HEK293 (cell line): Measurements from ENCODE around the gene TBPL1.

Source experiments
- CTCF ChIA-PET: fragments of 350-600 bp; formaldehyde crosslinking; extraction: SDS; loops from one replicate; lab custom pipeline; 2021; ENCODE audit warnings: antibody characterized with exemption; lab: Yijun Ruan, JAX
- POLR2A ChIA-PET: fragments of 300-600 bp; formaldehyde crosslinking; extraction: SDS; loops from one replicate; lab custom pipeline; 2020; ENCODE audit warnings: antibody characterized with exemption, inconsistent platforms; lab: Yijun Ruan, JAX
- H3K27ac ChIP-seq: fragments of 200-500 bp; sonication (Bioruptor generic); 2 replicates; pipeline ENCODE4 v1.5.1; 2014; ENCODE audit warnings: low read depth, low read length, control low read depth, inconsistent platforms; ENCODE audit errors: extremely low read depth
- H3K36me3 ChIP-seq, 2 experiments: fragments of 200-500 bp in 1 of 2; sonication (Bioruptor generic) in 1 of 2; 1 replicate in 1 of 2; 2 replicates in 1 of 2; pipeline ENCODE4 v1.5.1; 2014 to 2017; ENCODE audit warnings: inconsistent platforms in 2 of 2, low read length in 2 of 2; ENCODE audit not compliant: control insufficient read depth in 2 of 2, insufficient read depth in 1 of 2
- H3K4me1 ChIP-seq: fragments of 200-500 bp; sonication (Bioruptor generic); 2 replicates; pipeline ENCODE4 v1.5.1; 2014; ENCODE audit warnings: mild to moderate bottlenecking, low read length, inconsistent platforms; ENCODE audit not compliant: control insufficient read depth, insufficient read depth
- H3K4me3 ChIP-seq: 2 replicates; pipeline ENCODE4 v1.5.1; 2011; ENCODE audit warnings: low read depth, mild to moderate bottlenecking, control low read depth, low read length, moderate library complexity
- H3K9me3 ChIP-seq: fragments of 200-500 bp; sonication (Bioruptor generic); 2 replicates; pipeline ENCODE4 v1.5.1; 2014; ENCODE audit warnings: low read depth, low read length, inconsistent platforms; ENCODE audit not compliant: control insufficient read depth, insufficient read depth
- HOXD13 ChIP-seq: sonication (generic); formaldehyde crosslinking; IDR thresholded peaks from 2 replicates; pipeline ENCODE4 v1.8.0; 2022; ENCODE audit warnings: missing genetic modification reagents, borderline replicate concordance
- MEIS1 ChIP-seq: sonication (generic); formaldehyde crosslinking; IDR thresholded peaks from 2 replicates; pipeline ENCODE4 v1.8.1; 2022; ENCODE audit warnings: missing genetic modification reagents, mild to moderate bottlenecking, borderline replicate concordance
- PRDM4 ChIP-seq: fragments of 450-650 bp; formaldehyde crosslinking; IDR thresholded peaks from 2 replicates; pipeline ENCODE4 v1.5.1; 2017; ENCODE audit warnings: missing biosample characterization, missing genetic modification characterization
- ZNF214 ChIP-seq: fragments of 450-650 bp; formaldehyde crosslinking; IDR thresholded peaks from 2 replicates; pipeline ENCODE4 v1.5.1; 2017; ENCODE audit warnings: missing biosample characterization, mild to moderate bottlenecking, missing genetic modification characterization, borderline replicate concordance
- ZNF26 ChIP-seq: fragments of 450-650 bp; formaldehyde crosslinking; IDR thresholded peaks from 2 replicates; pipeline ENCODE4 v1.5.1; 2016; ENCODE audit warnings: missing biosample characterization, missing genetic modification characterization
- ZNF426 ChIP-seq: fragments of 450-650 bp; formaldehyde crosslinking; IDR thresholded peaks from 2 replicates; pipeline ENCODE4 v1.5.1; 2017; ENCODE audit warnings: missing biosample characterization, missing genetic modification characterization, mild to moderate bottlenecking, inconsistent platforms, moderate library complexity
- ZNF449 ChIP-seq: fragments of 450-650 bp; formaldehyde crosslinking; IDR thresholded peaks from 2 replicates; pipeline ENCODE4 v1.5.1; 2017; ENCODE audit warnings: missing biosample characterization, mild to moderate bottlenecking, missing genetic modification characterization, moderate library complexity
- ZNF768 ChIP-seq: fragments of 450-650 bp; formaldehyde crosslinking; IDR thresholded peaks from 2 replicates; pipeline ENCODE4 v1.5.1; 2018; ENCODE audit warnings: missing biosample characterization, mild to moderate bottlenecking, missing genetic modification characterization
- ZNF792 ChIP-seq: fragments of 450-650 bp; formaldehyde crosslinking; IDR thresholded peaks from 2 replicates; pipeline ENCODE4 v1.5.1; 2016; ENCODE audit warnings: missing biosample characterization, missing genetic modification characterization
- ZNF830 ChIP-seq: fragments of 450-650 bp; IDR thresholded peaks from 2 replicates; pipeline ENCODE4 v1.5.0; 2018; ENCODE audit warnings: missing biosample characterization, missing genetic modification characterization, low read depth, mild to moderate bottlenecking, moderate library complexity
- ZNF843 ChIP-seq: fragments of 450-650 bp; formaldehyde crosslinking; IDR thresholded peaks from 2 replicates; pipeline ENCODE4 v1.5.1; 2016; ENCODE audit warnings: missing biosample characterization, missing genetic modification characterization
- ZSCAN23 ChIP-seq: fragments of 450-650 bp; formaldehyde crosslinking; IDR thresholded peaks from 2 replicates; pipeline ENCODE4 v1.5.1; 2016; ENCODE audit warnings: missing biosample characterization, missing genetic modification characterization
- TF ChIP-seq, protein P1 (sequence below): fragments of 450-650 bp; formaldehyde crosslinking; IDR thresholded peaks from 2 replicates; pipeline ENCODE4 v1.5.1; 2016; ENCODE audit warnings: missing biosample characterization, missing genetic modification characterization

Gene TBPL1

DNA sequence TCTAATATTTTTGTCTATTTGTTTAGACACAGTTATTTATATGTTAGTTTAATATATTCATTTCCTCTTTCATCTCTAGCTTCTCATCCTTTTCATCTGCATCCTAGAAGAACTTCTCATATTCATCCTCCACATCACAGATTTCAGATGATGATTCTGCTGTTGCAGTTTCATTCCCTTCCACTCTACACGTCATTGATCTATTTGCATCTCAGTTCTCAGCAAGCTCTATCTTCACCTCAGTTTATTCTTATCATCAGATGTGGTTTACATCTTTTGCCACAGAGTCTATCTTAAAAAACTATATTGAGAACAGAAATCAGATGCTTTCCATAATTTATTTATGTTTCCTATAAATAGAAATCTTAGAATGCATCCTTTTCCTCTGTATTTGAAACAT is 86.1 kb downstream of the TBPL1 start:
- ChIA-PET CTCF (interaction anchor here (0.6 to 0.9 kb wide), 2 partner anchors 58 to 200 kb away, joined by 4 read pairs; no protein-coding TSS in a partner anchor), POLR2A (no interaction called here)
- H3K27ac ChIP-seq, result no peak overlapping the region
- H3K9me3 ChIP-seq, result no peaks in the 10 kb centered on the region
- H3K36me3 ChIP-seq, result no peaks in the 10 kb centered on the region; a peak in 1 of 3 replicates
- no peak for TF ChIP-seq ZNF768 (tag by site-specific recombination)
- no peak for TF ChIP-seq ZNF792 (tag by site-specific recombination)
- TF ChIP-seq ZNF426 (tag by site-specific recombination), result no peak
- TF ChIP-seq ZNF449 (tag by site-specific recombination), result no peak
- no peak for TF ChIP-seq ZNF830 (tag by site-specific recombination)
- no peak for TF ChIP-seq ZNF214
- no peak for TF ChIP-seq HOXD13 (CRISPR knock-in tag)
- no peak for TF ChIP-seq MEIS1 (CRISPR knock-in tag)
- no peak for TF ChIP-seq PRDM4
- no peak for TF ChIP-seq ZNF26
- TF ChIP-seq, protein P1, sequence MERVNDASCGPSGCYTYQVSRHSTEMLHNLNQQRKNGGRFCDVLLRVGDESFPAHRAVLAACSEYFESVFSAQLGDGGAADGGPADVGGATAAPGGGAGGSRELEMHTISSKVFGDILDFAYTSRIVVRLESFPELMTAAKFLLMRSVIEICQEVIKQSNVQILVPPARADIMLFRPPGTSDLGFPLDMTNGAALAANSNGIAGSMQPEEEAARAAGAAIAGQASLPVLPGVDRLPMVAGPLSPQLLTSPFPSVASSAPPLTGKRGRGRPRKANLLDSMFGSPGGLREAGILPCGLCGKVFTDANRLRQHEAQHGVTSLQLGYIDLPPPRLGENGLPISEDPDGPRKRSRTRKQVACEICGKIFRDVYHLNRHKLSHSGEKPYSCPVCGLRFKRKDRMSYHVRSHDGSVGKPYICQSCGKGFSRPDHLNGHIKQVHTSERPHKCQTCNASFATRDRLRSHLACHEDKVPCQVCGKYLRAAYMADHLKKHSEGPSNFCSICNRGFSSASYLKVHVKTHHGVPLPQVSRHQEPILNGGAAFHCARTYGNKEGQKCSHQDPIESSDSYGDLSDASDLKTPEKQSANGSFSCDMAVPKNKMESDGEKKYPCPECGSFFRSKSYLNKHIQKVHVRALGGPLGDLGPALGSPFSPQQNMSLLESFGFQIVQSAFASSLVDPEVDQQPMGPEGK (tag by site-specific recombination), result no peak
- no peak for TF ChIP-seq ZNF843 (tag by site-specific recombination)
- TF ChIP-seq ZSCAN23 (tag by site-specific recombination), result no peak
- H3K4me1 ChIP-seq, result peaks cover 3% of the 10 kb centered on the region; the same call in 1 of the 2 replicates
- H3K4me3 ChIP-seq, result no peak overlapping the region
